Measurements from ENCODE around the gene CAMKV. TPM values are rescaled to one million over a fixed set of nuclear protein-coding genes. Genes with fewer than 3 reads are reported as not detected.

CAMKV gene
- total RNA-seq, 1 donor: not detected

GRCh38 chr3:49876567-49876966 lies 6.9 kb upstream of the CAMKV start:
- H3K79me2 ChIP-seq (ENCODE audit: insufficient read depth, low read length): no peaks in the 10 kb centered on the region
- H3K36me3 ChIP-seq (ENCODE audit: insufficient read depth, low read length): no peaks in the 10 kb centered on the region
- no peaks in the 10 kb centered on the region for H4K20me1 ChIP-seq (ENCODE audit: insufficient read depth, low read length)
- TF ChIP-seq CTCF (IDR thresholded peaks at IDR 0.05; ENCODE audit: extremely low read depth, low read depth, low read length): no peak
- no peaks in the 10 kb centered on the region for H3K9me3 ChIP-seq (ENCODE audit: low read depth, low read length)
- no peak overlapping the region for H3K4me3 ChIP-seq (ENCODE audit: insufficient read depth, low read length)
- H3K27me3 ChIP-seq (ENCODE audit: insufficient read depth, low read length): peaks cover 7% of the 10 kb centered on the region
- H3K4me1 ChIP-seq (ENCODE audit: insufficient read depth, low read length): no peaks in the 10 kb centered on the region
- no peak overlapping the region for H2AFZ ChIP-seq (ENCODE audit: low read length)
- DNase-seq (ENCODE audit: insufficient read length, low spot score, missing footprints): no peak
- no peak overlapping the region for H3K27ac ChIP-seq (ENCODE audit: low read depth, low read length)
- H3K4me2 ChIP-seq (ENCODE audit: insufficient read depth, low read length): no peak overlapping the region

- H3K36me3 ChIP-seq (ENCODE audit: insufficient read depth, low read length): no peaks in the 10 kb centered on the region
- no peak for TF ChIP-seq CTCF (IDR thresholded peaks at IDR 0.05; ENCODE audit: extremely low read depth, low read depth, low read length)
- DNase-seq (ENCODE audit: insufficient read length, low spot score, missing footprints): peak; percentile 19
- H3K27me3 ChIP-seq (ENCODE audit: insufficient read depth, low read length): peaks cover 29% of the 10 kb centered on the region
- H2AFZ ChIP-seq (ENCODE audit: low read length): no peak overlapping the region
- no peaks in the 10 kb centered on the region for H4K20me1 ChIP-seq (ENCODE audit: insufficient read depth, low read length)
- no peaks in the 10 kb centered on the region for H3K79me2 ChIP-seq (ENCODE audit: insufficient read depth, low read length)
- no peak overlapping the region for H3K4me3 ChIP-seq (ENCODE audit: insufficient read depth, low read length)
- H3K27ac ChIP-seq (ENCODE audit: low read depth, low read length): no peak overlapping the region
- H3K4me1 ChIP-seq (ENCODE audit: insufficient read depth, low read length): no peaks in the 10 kb centered on the region
- H3K9me3 ChIP-seq (ENCODE audit: low read depth, low read length): no peaks in the 10 kb centered on the region
- no peak overlapping the region for H3K4me2 ChIP-seq (ENCODE audit: insufficient read depth, low read length)
Observed at GRCh38 chr3:49873623-49874022, 3.9 kb upstream of the CAMKV start.

GRCh38 chr3:49872801-49873281 lies 3.1 kb upstream of the CAMKV start:
- no peaks in the 10 kb centered on the region for H3K79me2 ChIP-seq (ENCODE audit: insufficient read depth, low read length)
- DNase-seq (ENCODE audit: insufficient read length, low spot score, missing footprints): peak; percentile 78
- no peak overlapping the region for H2AFZ ChIP-seq (ENCODE audit: low read length)
- H3K4me1 ChIP-seq (ENCODE audit: insufficient read depth, low read length): no peaks in the 10 kb centered on the region
- no peak overlapping the region for H3K4me2 ChIP-seq (ENCODE audit: insufficient read depth, low read length)
- no peaks in the 10 kb centered on the region for H3K36me3 ChIP-seq (ENCODE audit: insufficient read depth, low read length)
- no peaks in the 10 kb centered on the region for H3K9me3 ChIP-seq (ENCODE audit: low read depth, low read length)
- no peaks in the 10 kb centered on the region for H4K20me1 ChIP-seq (ENCODE audit: insufficient read depth, low read length)
- peaks cover 37% of the 10 kb centered on the region for H3K27me3 ChIP-seq (ENCODE audit: insufficient read depth, low read length)
- H3K4me3 ChIP-seq (ENCODE audit: insufficient read depth, low read length): no peak overlapping the region
- no peak for TF ChIP-seq CTCF (IDR thresholded peaks at IDR 0.05; ENCODE audit: extremely low read depth, low read depth, low read length)
- H3K27ac ChIP-seq (ENCODE audit: low read depth, low read length): no peak overlapping the region

- Histone ChIP-seq H3K4me3 (ENCODE audit: insufficient read depth, low read length) (no peak overlapping the region), H4K20me1 (ENCODE audit: insufficient read depth, low read length) (no peaks in the 10 kb centered on the region), H3K27me3 (ENCODE audit: insufficient read depth, low read length) (peaks cover 42% of the 10 kb centered on the region), H3K79me2 (ENCODE audit: insufficient read depth, low read length) (no peaks in the 10 kb centered on the region), H2AFZ (ENCODE audit: low read length) (no peak overlapping the region), H3K36me3 (ENCODE audit: insufficient read depth, low read length) (no peaks in the 10 kb centered on the region), H3K9me3 (ENCODE audit: low read depth, low read length) (no peaks in the 10 kb centered on the region), H3K4me2 (ENCODE audit: insufficient read depth, low read length) (no peak overlapping the region), H3K4me1 (ENCODE audit: insufficient read depth, low read length) (no peaks in the 10 kb centered on the region), H3K27ac (ENCODE audit: low read depth, low read length) (no peak overlapping the region)
- no peak for TF ChIP-seq CTCF (IDR thresholded peaks at IDR 0.05; ENCODE audit: extremely low read depth, low read depth, low read length)
- peak; percentile 78 for DNase-seq (ENCODE audit: insufficient read length, low spot score, missing footprints)
Observed at GRCh38 chr3:49871531-49872153, 1.9 kb upstream of the CAMKV start.
